HUDEP-2 (cell line): ENCODE results near the gene VPS39.

Experiments
- DNase-seq, 76 experiments: peaks; one replicate each; lab custom pipeline; 2025; ENCODE audit not compliant: unreplicated experiment in 76 of 76; lab: John Stamatoyannopoulos, UW

The VPS39 gene

GRCh38 chr15:42131826-42132806 is 76.0 kb downstream of the VPS39 start:
- no peak for DNase-seq

DNA sequence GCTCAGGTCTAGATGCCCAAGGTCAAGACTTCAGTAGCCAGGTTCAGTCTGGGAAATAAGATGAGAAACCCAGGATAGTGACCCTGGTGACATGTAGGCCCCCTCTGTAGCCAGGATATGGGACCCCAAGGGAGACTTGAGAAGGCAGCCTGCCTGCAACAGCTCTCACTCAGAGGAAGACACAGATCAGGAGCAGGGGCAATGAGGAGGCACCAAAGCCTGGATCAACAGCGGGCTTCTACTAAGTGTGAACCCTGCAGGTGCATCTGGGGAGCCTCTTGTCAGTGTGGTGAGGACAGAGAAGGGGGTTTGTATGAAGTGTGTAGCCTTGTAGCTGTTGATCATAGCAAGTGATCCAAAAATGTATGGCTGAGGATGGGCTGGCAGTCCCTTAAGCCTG is 77.1 kb downstream of the VPS39 start:
- DNase-seq = no peak

- DNase-seq = no peak
Measured at GRCh38 chr15:42130246-42130986, 77.7 kb downstream of the VPS39 start.

GRCh38 chr15:42129364-42129763 is 78.7 kb downstream of the VPS39 start:
- no peak for DNase-seq

DNA sequence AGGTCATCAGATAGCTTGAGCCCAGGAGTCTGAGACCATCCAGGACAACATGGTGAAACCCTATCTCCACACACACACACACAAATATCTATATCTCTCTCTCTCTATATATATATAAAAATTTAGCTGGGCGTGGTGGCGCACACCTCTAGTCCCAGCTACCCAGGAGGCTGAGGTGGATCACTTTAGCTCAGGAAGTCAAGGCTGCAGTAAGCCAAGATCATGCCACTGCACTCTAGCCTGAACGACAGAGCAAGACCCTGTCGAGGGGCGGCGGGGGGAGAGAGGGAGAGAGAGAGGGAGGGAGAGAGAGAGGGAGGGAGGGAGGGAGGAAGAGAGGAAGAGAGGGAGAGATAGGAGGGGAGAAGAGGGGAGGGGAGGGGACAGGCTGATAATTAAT is 79.6 kb downstream of the VPS39 start:
- DNase-seq = no peak

- no peak for DNase-seq
Measured at GRCh38 chr15:42123546-42123945, 84.6 kb downstream of the VPS39 start.

- no peak for DNase-seq
Measured at GRCh38 chr15:42121682-42122081, 86.4 kb downstream of the VPS39 start.

DNA sequence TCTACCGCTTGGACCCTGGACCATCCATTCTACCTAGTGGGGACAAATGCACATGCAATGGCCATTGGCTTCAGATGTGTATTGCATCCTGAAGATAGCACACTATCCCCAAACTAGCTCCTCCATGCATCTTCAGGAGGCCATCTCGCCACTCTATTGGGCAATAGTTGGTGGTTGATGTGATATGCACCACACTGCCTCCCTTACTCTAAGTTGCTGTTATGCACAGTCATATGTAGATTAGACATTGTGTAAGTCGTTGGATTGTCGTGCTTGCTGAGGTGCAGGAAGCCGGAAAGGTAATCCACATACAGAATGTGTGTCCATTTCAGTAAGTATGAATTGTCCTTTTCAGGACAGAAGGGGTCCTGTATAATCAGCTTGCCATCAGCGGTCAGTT is 87.1 kb downstream of the VPS39 start:
- DNase-seq = no peak

- DNase-seq = peak in 1 of 76 experiments; percentile 3
Measured at GRCh38 chr15:42120285-42120684, 87.8 kb downstream of the VPS39 start.

GRCh38 chr15:42119446-42119760 is 88.7 kb downstream of the VPS39 start:
- DNase-seq = no peak

DNA sequence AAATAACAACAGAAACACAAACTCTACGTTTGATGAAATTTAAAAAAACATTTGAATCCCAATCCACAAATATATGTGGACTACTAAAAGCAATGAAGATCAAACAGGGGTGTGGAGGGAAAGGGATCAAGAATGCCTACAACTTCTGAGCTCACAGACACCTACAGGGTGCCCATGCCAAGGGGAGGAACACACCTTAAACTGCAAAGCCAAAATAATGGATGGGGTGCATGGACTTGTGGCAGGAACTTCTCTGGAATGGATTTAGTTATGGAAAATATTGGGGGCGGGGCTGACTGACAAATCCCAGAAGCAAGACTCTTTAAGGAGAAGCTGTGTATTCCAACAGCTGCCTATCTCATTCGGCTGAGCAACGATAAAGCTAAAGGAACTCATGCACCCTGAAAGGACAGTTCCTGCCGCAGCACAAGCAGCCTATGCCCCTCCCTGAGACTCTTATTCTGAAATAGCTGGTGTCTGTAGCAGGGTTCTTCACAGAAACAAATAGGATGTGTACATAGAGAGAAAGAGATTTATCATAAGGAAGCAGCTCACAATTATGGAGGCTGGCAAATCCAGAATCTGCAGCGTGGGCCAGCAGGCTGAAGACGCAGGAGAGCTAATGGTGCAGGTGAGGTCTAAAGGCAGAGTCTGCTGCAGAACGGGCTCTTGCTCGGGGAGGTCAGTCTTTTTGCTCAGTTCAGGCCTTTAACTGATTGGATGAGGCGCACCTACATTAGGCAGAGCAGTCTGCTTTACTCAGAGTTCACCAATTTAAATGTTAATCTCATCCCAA is 89.3 kb downstream of the VPS39 start:
- no peak for DNase-seq

DNA sequence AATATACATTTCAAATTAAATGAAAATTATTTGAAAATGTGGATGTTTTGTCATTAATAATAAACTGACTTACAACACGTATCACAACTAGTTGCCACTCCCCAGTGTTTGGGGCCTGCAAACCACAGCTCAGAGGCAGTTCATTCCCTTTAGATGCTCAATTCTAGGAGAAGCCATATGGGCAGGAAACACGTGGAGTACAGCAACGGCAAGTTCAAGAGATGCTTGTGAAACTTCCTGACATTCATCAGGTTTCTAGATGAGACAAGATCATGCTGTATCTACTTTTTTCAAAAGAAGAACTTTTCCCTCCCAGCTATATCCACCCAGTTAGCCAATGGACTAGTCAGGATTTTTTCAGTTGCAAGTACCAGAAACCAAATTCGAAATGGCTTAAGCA is 96.2 kb downstream of the VPS39 start:
- no peak for DNase-seq

DNA sequence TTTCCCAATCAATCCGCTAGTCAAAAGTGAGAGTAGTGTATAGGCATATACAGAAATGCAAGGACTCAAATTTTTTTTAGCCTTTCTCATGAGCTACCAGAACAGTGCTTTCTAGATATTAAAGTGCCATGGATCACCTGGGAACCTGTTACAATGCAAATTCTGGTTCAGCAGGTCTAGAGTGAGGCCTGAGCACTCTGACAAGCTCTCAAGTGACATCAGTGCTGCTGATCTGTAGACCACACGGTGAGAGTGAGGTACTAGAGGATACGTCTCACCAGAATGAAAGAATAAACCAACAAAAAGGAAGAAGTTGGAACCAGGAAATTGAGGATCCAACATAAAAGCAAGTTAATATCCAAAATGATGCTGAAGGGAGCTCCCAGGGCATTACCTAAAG is 97.7 kb downstream of the VPS39 start:
- no peak for DNase-seq

DNA sequence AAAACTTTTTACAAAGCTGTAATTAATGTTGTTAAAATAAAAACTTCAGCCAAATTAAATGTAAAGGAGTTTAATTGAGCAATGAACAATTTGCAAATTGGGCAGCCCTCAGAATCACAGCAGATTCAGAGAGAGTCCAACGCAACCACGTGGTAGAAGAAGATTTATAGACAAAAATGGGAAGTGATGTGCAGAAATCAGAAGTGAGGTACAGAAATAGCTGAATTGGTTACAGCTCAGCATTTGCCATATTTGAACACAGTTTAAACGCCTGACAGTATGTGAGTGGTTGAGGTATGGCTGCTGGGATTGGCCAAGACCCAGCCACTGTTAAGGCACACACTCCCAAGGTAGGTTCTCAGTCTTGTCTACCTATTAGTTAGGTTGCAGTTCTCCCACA is 99.3 kb downstream of the VPS39 start:
- no peak for DNase-seq
